ENCODE measurements around the gene HECTD3.

DNA sequence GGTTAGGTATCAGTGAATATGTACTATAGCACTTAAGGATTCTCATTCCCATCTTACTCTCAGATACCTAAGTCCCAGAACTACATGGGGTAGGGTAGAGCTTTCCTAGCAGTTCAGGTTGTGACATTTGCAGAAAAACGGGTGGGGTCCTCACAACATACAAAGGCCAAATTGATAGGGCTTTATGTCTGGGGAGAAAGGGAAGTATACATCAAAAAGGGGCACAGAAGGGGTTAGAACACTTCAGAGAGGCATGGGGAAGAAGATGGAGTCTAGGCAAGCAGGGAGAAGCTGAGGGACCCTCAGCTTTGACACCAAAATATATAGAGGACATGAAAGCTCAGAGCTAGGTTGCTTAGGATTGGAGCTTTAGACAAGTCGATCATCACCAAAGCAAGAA, 4.6 kb upstream of the HECTD3 start:
- TF ChIP-seq, protein P1, sequence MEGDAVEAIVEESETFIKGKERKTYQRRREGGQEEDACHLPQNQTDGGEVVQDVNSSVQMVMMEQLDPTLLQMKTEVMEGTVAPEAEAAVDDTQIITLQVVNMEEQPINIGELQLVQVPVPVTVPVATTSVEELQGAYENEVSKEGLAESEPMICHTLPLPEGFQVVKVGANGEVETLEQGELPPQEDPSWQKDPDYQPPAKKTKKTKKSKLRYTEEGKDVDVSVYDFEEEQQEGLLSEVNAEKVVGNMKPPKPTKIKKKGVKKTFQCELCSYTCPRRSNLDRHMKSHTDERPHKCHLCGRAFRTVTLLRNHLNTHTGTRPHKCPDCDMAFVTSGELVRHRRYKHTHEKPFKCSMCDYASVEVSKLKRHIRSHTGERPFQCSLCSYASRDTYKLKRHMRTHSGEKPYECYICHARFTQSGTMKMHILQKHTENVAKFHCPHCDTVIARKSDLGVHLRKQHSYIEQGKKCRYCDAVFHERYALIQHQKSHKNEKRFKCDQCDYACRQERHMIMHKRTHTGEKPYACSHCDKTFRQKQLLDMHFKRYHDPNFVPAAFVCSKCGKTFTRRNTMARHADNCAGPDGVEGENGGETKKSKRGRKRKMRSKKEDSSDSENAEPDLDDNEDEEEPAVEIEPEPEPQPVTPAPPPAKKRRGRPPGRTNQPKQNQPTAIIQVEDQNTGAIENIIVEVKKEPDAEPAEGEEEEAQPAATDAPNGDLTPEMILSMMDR (optimal IDR thresholded peaks at IDR 0.05 in 1 of 3, IDR thresholded peaks at IDR 0.05 in 1 of 3, conservative IDR thresholded peaks at IDR 0.05 in 1 of 3; ENCODE audit: extremely low read depth in 1 of 3, insufficient read depth in 2 of 3, low read length in 3 of 3) = no peak
- no peak for TF ChIP-seq EZH2 (IDR thresholded peaks at IDR 0.05; ENCODE audit: low read length)

Data from keratinocyte (primary cell).